ENCODE results near the gene SNAP47.

Gene SNAP47

DNA sequence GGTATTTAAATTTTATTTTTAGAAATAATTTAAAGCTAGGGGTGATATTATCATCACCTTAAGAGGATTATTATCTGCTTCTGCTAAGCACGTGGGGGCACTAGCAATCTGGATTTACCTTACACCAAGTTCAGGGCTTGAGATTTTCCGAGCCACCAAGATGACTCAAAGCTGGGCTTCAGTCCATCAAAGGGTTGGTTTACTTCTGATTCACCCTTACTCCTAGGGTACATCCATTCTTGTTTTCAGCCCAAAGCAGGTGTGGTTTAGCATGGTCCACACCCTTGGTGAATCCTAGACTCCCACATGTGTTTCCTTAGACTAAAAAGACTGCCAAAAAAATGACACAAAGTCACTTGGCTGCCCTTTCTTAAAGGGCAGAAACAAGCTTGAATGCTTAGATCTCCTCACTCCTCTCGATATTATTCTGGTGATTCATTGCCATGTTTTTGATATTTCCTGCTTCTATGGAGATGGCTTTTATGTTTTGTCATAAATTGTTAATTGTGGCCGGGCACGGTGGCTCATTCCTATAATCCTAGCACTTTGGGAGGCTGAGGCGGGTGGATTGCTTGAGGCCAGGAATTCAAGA, 70.5 kb downstream of the SNAP47 start:
- peak; percentile 96 for ATAC-seq

DNA sequence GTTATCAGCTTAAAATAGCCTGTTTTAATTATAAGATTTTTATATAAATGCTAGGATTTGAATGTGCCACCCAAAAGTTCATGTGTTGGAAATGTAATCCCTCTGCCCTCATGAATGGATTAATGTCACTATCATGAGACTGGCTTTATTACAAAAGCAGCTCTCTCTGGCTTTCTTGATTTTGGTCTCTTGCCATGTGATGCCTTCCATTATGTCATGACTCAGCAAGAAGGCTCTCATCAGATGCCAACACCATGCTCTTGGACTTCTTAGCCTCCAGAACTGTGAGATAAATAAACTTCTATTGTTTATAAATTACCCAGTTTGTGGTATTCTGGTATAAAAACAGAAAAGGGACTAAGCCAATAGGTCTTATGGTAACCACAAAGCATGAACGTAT, 73.3 kb downstream of the SNAP47 start:
- no peak for ATAC-seq
- no peak for TF ChIP-seq RARB (CRISPR knock-in tag; IDR thresholded peaks at IDR 0.05)
- TF ChIP-seq ESRRG (CRISPR knock-in tag; IDR thresholded peaks at IDR 0.05): no peak
- no peak for TF ChIP-seq PPARA (CRISPR knock-in tag; IDR thresholded peaks at IDR 0.05; ENCODE audit: borderline replicate concordance)
- TF ChIP-seq, protein P1, sequence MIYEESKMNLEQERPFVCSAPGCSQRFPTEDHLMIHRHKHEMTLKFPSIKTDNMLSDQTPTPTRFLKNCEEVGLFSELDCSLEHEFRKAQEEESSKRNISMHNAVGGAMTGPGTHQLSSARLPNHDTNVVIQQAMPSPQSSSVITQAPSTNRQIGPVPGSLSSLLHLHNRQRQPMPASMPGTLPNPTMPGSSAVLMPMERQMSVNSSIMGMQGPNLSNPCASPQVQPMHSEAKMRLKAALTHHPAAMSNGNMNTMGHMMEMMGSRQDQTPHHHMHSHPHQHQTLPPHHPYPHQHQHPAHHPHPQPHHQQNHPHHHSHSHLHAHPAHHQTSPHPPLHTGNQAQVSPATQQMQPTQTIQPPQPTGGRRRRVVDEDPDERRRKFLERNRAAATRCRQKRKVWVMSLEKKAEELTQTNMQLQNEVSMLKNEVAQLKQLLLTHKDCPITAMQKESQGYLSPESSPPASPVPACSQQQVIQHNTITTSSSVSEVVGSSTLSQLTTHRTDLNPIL (CRISPR knock-in tag; IDR thresholded peaks at IDR 0.05; ENCODE audit: low read depth): no peak
- TF ChIP-seq ARNTL (CRISPR knock-in tag; IDR thresholded peaks at IDR 0.05; ENCODE audit: borderline replicate concordance, low read depth): no peak
- TF ChIP-seq POU6F1 (CRISPR knock-in tag; IDR thresholded peaks at IDR 0.05; ENCODE audit: borderline replicate concordance, low read depth): no peak
- no peak for TF ChIP-seq ZNF8 (CRISPR knock-in tag; IDR thresholded peaks at IDR 0.05)

More for the DNA sequence above, 70.5 kb downstream of the SNAP47 start:
- TF ChIP-seq BACH2 (CRISPR knock-in tag; IDR thresholded peaks at IDR 0.05; ENCODE audit: borderline replicate concordance): no peak
- no peak for TF ChIP-seq ZFP3 (CRISPR knock-in tag; IDR thresholded peaks at IDR 0.05)
- TF ChIP-seq, protein P2, sequence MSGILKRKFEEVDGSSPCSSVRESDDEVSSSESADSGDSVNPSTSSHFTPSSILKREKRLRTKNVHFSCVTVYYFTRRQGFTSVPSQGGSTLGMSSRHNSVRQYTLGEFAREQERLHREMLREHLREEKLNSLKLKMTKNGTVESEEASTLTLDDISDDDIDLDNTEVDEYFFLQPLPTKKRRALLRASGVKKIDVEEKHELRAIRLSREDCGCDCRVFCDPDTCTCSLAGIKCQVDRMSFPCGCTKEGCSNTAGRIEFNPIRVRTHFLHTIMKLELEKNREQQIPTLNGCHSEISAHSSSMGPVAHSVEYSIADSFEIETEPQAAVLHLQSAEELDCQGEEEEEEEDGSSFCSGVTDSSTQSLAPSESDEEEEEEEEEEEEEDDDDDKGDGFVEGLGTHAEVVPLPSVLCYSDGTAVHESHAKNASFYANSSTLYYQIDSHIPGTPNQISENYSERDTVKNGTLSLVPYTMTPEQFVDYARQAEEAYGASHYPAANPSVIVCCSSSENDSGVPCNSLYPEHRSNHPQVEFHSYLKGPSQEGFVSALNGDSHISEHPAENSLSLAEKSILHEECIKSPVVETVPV (CRISPR knock-in tag; IDR thresholded peaks at IDR 0.05): no peak
- TF ChIP-seq, protein P1 (CRISPR knock-in tag; IDR thresholded peaks at IDR 0.05; ENCODE audit: low read depth): no peak
- TF ChIP-seq, protein P3, sequence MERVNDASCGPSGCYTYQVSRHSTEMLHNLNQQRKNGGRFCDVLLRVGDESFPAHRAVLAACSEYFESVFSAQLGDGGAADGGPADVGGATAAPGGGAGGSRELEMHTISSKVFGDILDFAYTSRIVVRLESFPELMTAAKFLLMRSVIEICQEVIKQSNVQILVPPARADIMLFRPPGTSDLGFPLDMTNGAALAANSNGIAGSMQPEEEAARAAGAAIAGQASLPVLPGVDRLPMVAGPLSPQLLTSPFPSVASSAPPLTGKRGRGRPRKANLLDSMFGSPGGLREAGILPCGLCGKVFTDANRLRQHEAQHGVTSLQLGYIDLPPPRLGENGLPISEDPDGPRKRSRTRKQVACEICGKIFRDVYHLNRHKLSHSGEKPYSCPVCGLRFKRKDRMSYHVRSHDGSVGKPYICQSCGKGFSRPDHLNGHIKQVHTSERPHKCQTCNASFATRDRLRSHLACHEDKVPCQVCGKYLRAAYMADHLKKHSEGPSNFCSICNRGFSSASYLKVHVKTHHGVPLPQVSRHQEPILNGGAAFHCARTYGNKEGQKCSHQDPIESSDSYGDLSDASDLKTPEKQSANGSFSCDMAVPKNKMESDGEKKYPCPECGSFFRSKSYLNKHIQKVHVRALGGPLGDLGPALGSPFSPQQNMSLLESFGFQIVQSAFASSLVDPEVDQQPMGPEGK (CRISPR knock-in tag; IDR thresholded peaks at IDR 0.05; ENCODE audit: borderline replicate concordance): no peak
- no peak for TF ChIP-seq GLIS3 (CRISPR knock-in tag; IDR thresholded peaks at IDR 0.05)
- TF ChIP-seq PPARA (CRISPR knock-in tag; IDR thresholded peaks at IDR 0.05; ENCODE audit: borderline replicate concordance): no peak
- TF ChIP-seq SNAI2 (CRISPR knock-in tag; IDR thresholded peaks at IDR 0.05): no peak
- no peak for TF ChIP-seq OSR1 (CRISPR knock-in tag; IDR thresholded peaks at IDR 0.05)
- TF ChIP-seq POU6F1 (CRISPR knock-in tag; IDR thresholded peaks at IDR 0.05; ENCODE audit: borderline replicate concordance, low read depth): no peak
- TF ChIP-seq ZNF8 (CRISPR knock-in tag; IDR thresholded peaks at IDR 0.05): no peak
- no peak for TF ChIP-seq ESRRG (CRISPR knock-in tag; IDR thresholded peaks at IDR 0.05)
- TF ChIP-seq ZNF70 (CRISPR knock-in tag; IDR thresholded peaks at IDR 0.05): no peak
- no peak for TF ChIP-seq TCF4 (CRISPR knock-in tag; IDR thresholded peaks at IDR 0.05; ENCODE audit: borderline replicate concordance)
- no peak for TF ChIP-seq TOX (CRISPR knock-in tag; IDR thresholded peaks at IDR 0.05; ENCODE audit: borderline replicate concordance)
- TF ChIP-seq ZFP30 (CRISPR knock-in tag; IDR thresholded peaks at IDR 0.05): no peak
- TF ChIP-seq RARB (CRISPR knock-in tag; IDR thresholded peaks at IDR 0.05): no peak
- no peak for TF ChIP-seq TSHZ2 (CRISPR knock-in tag; IDR thresholded peaks at IDR 0.05)
- no peak for TF ChIP-seq ZNF565 (CRISPR knock-in tag; conservative IDR thresholded peaks at IDR 0.05; ENCODE audit: low read depth)

Data from SK-N-SH treated with all-trans-retinoic acid at 6 μM for 48 hours (cell line).